Parathyroid adenoma (tissue), 2 donors: ENCODE measurements around the gene DEF6.

Experiments used
- H2AFZ ChIP-seq: fragments of 300-600 bp; sonication (generic); one replicate; pipeline ENCODE4 v1.7.0; 2017; ENCODE audit warnings: antibody characterized with exemption, mild to moderate bottlenecking
- H3K27ac ChIP-seq: fragments of 300-600 bp; sonication (generic); one replicate; pipeline ENCODE4 v1.7.0; 2017
- H3K27me3 ChIP-seq: fragments of 300-600 bp; sonication (generic); one replicate; pipeline ENCODE4 v1.7.0; 2017; ENCODE audit warnings: low read length; ENCODE audit not compliant: control insufficient read depth, insufficient read depth
- H3K36me3 ChIP-seq: fragments of 300-600 bp; sonication (generic); one replicate; pipeline ENCODE4 v1.7.0; 2017; ENCODE audit warnings: low read length; ENCODE audit not compliant: control insufficient read depth, insufficient read depth
- H3K4me1 ChIP-seq: fragments of 300-600 bp; sonication (generic); one replicate; pipeline ENCODE4 v1.7.0; 2017; ENCODE audit warnings: control low read depth
- H3K4me2 ChIP-seq: fragments of 300-600 bp; sonication (generic); one replicate; pipeline ENCODE4 v1.7.0; 2017; ENCODE audit warnings: low read length
- H3K4me3 ChIP-seq: fragments of 300-600 bp; sonication (generic); one replicate; pipeline ENCODE4 v1.7.0; 2017; ENCODE audit warnings: low read depth, low read length
- H3K79me2 ChIP-seq: fragments of 300-600 bp; sonication (generic); one replicate; pipeline ENCODE4 v1.7.0; 2017; ENCODE audit warnings: control low read depth
- H3K9ac ChIP-seq: fragments of 300-600 bp; sonication (generic); one replicate; pipeline ENCODE4 v1.7.0; 2017; ENCODE audit warnings: mild to moderate bottlenecking
- H3K9me3 ChIP-seq: fragments of 300-600 bp; sonication (generic); one replicate; pipeline ENCODE4 v1.7.0; 2017; ENCODE audit warnings: low read length; ENCODE audit not compliant: control insufficient read depth
- TF ChIP-seq, protein P1 (sequence below): fragments of 300-600 bp; sonication (generic); IDR thresholded peaks from one replicate; pipeline ENCODE4 v1.7.0; 2017; ENCODE audit warnings: antibody characterized with exemption, mild to moderate bottlenecking
- donor health status: primary hyperparathyroidism.

The DEF6 gene

DNA sequence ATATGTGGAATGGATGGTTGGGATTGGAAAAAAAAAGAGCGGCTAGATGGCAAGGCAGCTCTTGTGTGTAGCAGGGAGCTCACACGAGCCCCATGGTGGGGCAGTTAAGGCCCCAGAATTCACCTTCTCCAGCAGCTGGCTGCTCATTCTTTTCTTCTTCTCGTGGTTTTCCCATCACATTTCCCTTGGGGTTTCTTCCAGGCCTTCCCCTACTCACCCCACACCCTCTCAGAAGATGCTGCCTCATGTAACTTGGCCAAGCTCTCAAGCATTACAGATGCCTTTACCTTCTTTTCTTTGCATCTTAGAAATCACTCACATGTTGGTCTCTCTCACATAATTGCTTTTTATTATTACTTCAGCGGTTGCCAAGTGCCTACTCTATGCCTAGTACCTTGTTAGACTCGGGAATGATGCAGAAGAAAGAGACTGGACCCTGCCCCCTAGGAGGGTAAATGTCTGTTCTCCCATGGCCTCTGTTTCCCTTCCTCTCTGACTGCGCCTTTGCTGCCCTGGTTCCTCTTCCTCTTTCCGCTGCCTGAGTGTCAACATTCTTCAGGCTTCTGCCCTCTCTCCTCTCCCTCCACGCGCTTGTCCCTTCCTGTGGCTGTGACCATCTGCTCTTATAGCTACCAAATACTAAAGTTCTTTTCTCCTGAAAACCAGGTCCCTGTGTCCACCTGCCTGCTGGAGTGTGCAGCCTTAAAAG lies 73.3 kb downstream of the DEF6 start:
- Histone ChIP-seq H3K9ac (no peak overlapping the region), H3K4me3 (no peak overlapping the region), H3K9me3 (no peaks in the 10 kb centered on the region), H3K79me2 (peaks cover 50% of the 10 kb centered on the region), H2AFZ (no peak overlapping the region), H3K27me3 (no peaks in the 10 kb centered on the region), H3K36me3 (no peaks in the 10 kb centered on the region), H3K4me2 (no peak overlapping the region), H3K4me1 (peaks cover 11% of the 10 kb centered on the region), H3K27ac (no peak overlapping the region)
- TF ChIP-seq, protein P1, sequence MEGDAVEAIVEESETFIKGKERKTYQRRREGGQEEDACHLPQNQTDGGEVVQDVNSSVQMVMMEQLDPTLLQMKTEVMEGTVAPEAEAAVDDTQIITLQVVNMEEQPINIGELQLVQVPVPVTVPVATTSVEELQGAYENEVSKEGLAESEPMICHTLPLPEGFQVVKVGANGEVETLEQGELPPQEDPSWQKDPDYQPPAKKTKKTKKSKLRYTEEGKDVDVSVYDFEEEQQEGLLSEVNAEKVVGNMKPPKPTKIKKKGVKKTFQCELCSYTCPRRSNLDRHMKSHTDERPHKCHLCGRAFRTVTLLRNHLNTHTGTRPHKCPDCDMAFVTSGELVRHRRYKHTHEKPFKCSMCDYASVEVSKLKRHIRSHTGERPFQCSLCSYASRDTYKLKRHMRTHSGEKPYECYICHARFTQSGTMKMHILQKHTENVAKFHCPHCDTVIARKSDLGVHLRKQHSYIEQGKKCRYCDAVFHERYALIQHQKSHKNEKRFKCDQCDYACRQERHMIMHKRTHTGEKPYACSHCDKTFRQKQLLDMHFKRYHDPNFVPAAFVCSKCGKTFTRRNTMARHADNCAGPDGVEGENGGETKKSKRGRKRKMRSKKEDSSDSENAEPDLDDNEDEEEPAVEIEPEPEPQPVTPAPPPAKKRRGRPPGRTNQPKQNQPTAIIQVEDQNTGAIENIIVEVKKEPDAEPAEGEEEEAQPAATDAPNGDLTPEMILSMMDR = no peak
